Loucy (cell line): ENCODE results near the gene TUBD1.

Experiments
- H2AFZ ChIP-seq: fragments of 200-600 bp; sonication (generic); 2 replicates; pipeline ENCODE4 v1.6.0; 2016; ENCODE audit warnings: antibody characterized with exemption, mild to moderate bottlenecking, low read length, moderate library complexity
- H3F3A ChIP-seq: fragments of 200-600 bp; 2 replicates; pipeline ENCODE4 v1.6.0; 2016; ENCODE audit warnings: antibody characterized with exemption, low read depth, mild to moderate bottlenecking
- H3K27me3 ChIP-seq: fragments of 200-600 bp; sonication (generic); 2 replicates; pipeline ENCODE4 v1.6.1; 2014; ENCODE audit warnings: low read length, mild to moderate bottlenecking; ENCODE audit not compliant: insufficient read depth, poor library complexity, severe bottlenecking
- H3K36me3 ChIP-seq: fragments of 200-600 bp; sonication (generic); 2 replicates; pipeline ENCODE4 v1.6.1; 2016; ENCODE audit warnings: low read length; ENCODE audit not compliant: insufficient read depth
- H3K4me1 ChIP-seq: fragments of 200-600 bp; sonication (generic); 2 replicates; pipeline ENCODE4 v1.5.1; 2014; ENCODE audit warnings: low read length, mild to moderate bottlenecking; ENCODE audit not compliant: insufficient read depth, poor library complexity, severe bottlenecking
- H3K4me2 ChIP-seq: fragments of 200-600 bp; sonication (generic); 2 replicates; pipeline ENCODE4 v1.6.0; 2014; ENCODE audit warnings: antibody characterized with exemption, low read length, low read depth, mild to moderate bottlenecking; ENCODE audit not compliant: poor library complexity, severe bottlenecking
- H3K4me3 ChIP-seq: fragments of 200-600 bp; sonication (generic); 2 replicates; pipeline ENCODE4 v1.5.1; 2014; ENCODE audit warnings: low read length, mild to moderate bottlenecking, mixed read lengths; ENCODE audit not compliant: poor library complexity, severe bottlenecking
- H3K79me2 ChIP-seq: fragments of 200-600 bp; sonication (generic); 2 replicates; pipeline ENCODE4 v1.6.1; 2014; ENCODE audit warnings: low read length; ENCODE audit not compliant: insufficient read depth
- H3K9ac ChIP-seq: fragments of 200-600 bp; sonication (generic); 2 replicates; pipeline ENCODE4 v1.6.0; 2014; ENCODE audit warnings: mild to moderate bottlenecking, low read depth, low read length, moderate library complexity; ENCODE audit not compliant: poor library complexity, severe bottlenecking
- H3K9me2 ChIP-seq: fragments of 200-600 bp; sonication (generic); replicated peaks from 2 replicates; pipeline ENCODE4 v1.6.1; 2016; ENCODE audit warnings: low read depth, low read length, mixed read lengths
- H3K9me3 ChIP-seq: fragments of 200-600 bp; sonication (generic); 2 replicates; pipeline ENCODE4 v1.6.1; 2014; ENCODE audit warnings: mild to moderate bottlenecking, antibody characterized with exemption, low read length, low read depth; ENCODE audit not compliant: insufficient read depth
- H4K20me1 ChIP-seq: fragments of 200-600 bp; sonication (generic); 2 replicates; pipeline ENCODE4 v1.6.0; 2014; ENCODE audit warnings: antibody characterized with exemption, low read length, mild to moderate bottlenecking; ENCODE audit not compliant: insufficient read depth, poor library complexity, severe bottlenecking
- EZH2phosphoT487 ChIP-seq: fragments of 200-600 bp; IDR thresholded peaks from 2 replicates; pipeline ENCODE4 v1.6.1; 2018; ENCODE audit warnings: antibody characterized with exemption, mild to moderate bottlenecking, moderate library complexity, borderline replicate concordance
- TF ChIP-seq, protein P1 (sequence below): fragments of 200-600 bp; sonication (generic); conservative IDR thresholded peaks from 2 replicates; pipeline ENCODE4 v1.5.1; 2014; ENCODE audit warnings: mild to moderate bottlenecking, antibody characterized with exemption, low read length

TUBD1 gene

GRCh38 chr17:59899099-59899498 lies 6.4 kb upstream of the TUBD1 start:
- Histone ChIP-seq H2AFZ (no peak overlapping the region), H3K9me3 (no peaks in the 10 kb centered on the region), H3K4me2 (peak overlapping the region; percentile 49), H3K4me1 (peaks cover 33% of the 10 kb centered on the region), H3K9ac (no peak overlapping the region), H4K20me1 (peaks cover 40% of the 10 kb centered on the region), H3K9me2 (no peaks in the 10 kb centered on the region), H3K4me3 (no peak overlapping the region), H3K79me2 (peaks cover 91% of the 10 kb centered on the region), H3F3A (no peaks in the 10 kb centered on the region), H3K27me3 (no peaks in the 10 kb centered on the region), H3K36me3 (no peaks in the 10 kb centered on the region)
- no peak for TF ChIP-seq EZH2phosphoT487
- TF ChIP-seq, protein P1, sequence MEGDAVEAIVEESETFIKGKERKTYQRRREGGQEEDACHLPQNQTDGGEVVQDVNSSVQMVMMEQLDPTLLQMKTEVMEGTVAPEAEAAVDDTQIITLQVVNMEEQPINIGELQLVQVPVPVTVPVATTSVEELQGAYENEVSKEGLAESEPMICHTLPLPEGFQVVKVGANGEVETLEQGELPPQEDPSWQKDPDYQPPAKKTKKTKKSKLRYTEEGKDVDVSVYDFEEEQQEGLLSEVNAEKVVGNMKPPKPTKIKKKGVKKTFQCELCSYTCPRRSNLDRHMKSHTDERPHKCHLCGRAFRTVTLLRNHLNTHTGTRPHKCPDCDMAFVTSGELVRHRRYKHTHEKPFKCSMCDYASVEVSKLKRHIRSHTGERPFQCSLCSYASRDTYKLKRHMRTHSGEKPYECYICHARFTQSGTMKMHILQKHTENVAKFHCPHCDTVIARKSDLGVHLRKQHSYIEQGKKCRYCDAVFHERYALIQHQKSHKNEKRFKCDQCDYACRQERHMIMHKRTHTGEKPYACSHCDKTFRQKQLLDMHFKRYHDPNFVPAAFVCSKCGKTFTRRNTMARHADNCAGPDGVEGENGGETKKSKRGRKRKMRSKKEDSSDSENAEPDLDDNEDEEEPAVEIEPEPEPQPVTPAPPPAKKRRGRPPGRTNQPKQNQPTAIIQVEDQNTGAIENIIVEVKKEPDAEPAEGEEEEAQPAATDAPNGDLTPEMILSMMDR: peak; percentile 55

GRCh38 chr17:59897090-59897489 lies 4.3 kb upstream of the TUBD1 start:
- Histone ChIP-seq H3K9me3 (no peaks in the 10 kb centered on the region), H3K9ac (peak overlapping the region; percentile 48), H3K27me3 (no peaks in the 10 kb centered on the region), H3K9me2 (no peaks in the 10 kb centered on the region), H4K20me1 (peaks cover 35% of the 10 kb centered on the region), H3F3A (no peaks in the 10 kb centered on the region), H2AFZ (no peak overlapping the region), H3K4me1 (peaks cover 40% of the 10 kb centered on the region), H3K36me3 (no peaks in the 10 kb centered on the region), H3K4me3 (peak overlapping the region; percentile 54), H3K79me2 (peaks cover 89% of the 10 kb centered on the region), H3K4me2 (peak overlapping the region; percentile 47)
- no peak for TF ChIP-seq EZH2phosphoT487
- TF ChIP-seq, protein P1: no peak

DNA sequence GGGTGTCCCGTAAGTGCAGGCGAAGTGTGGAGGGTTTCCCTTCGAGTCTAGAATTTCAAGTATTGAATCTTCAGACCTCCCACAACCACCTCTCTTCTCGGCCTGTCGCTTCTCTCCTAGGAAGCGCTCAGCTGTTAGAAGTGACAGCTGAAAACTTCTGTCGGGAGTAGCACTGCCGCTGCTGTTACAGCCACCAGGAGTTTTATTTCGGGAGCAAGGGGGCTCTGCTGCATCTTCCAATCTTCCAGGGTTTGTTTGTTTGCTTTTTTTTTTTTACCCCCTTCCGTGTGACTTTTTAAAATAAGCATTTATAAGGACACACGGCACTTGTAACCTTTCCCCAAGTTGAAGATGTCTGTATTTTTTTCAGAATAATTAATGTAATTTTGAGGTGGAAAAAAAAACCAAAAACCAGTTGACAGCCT lies 945 bp upstream of the TUBD1 start:
- Histone ChIP-seq H3K79me2 (peaks cover 72% of the 10 kb centered on the region), H3K27me3 (no peaks in the 10 kb centered on the region), H4K20me1 (peaks cover 25% of the 10 kb centered on the region), H3K4me3 (peak overlapping the region; percentile 87), H3F3A (no peaks in the 10 kb centered on the region), H3K36me3 (no peaks in the 10 kb centered on the region), H3K9me3 (no peaks in the 10 kb centered on the region), H3K9ac (peak overlapping the region; percentile 75), H3K9me2 (no peaks in the 10 kb centered on the region), H2AFZ (peak overlapping the region; percentile 94; the same call in 1 of the 2 replicates), H3K4me1 (peaks cover 51% of the 10 kb centered on the region), H3K4me2 (peak overlapping the region; percentile 92)
- no peak for TF ChIP-seq EZH2phosphoT487

GRCh38 chr17:59892251-59892923 lies 356 bp downstream of the TUBD1 start:
- Histone ChIP-seq H4K20me1 (peaks cover 25% of the 10 kb centered on the region), H3K79me2 (peaks cover 64% of the 10 kb centered on the region), H2AFZ (peak overlapping the region; percentile 99), H3K36me3 (no peaks in the 10 kb centered on the region), H3K9me2 (no peaks in the 10 kb centered on the region), H3K9ac (peak overlapping the region; percentile 75), H3F3A (no peaks in the 10 kb centered on the region), H3K4me1 (peaks cover 44% of the 10 kb centered on the region), H3K4me3 (peak overlapping the region; percentile 87), H3K9me3 (no peaks in the 10 kb centered on the region), H3K27me3 (no peaks in the 10 kb centered on the region), H3K4me2 (peak overlapping the region; percentile 91)
- TF ChIP-seq EZH2phosphoT487: no peak
- TF ChIP-seq, protein P1: no peak
